Measurements from ENCODE around the gene MRPL50.

Gene MRPL50

DNA sequence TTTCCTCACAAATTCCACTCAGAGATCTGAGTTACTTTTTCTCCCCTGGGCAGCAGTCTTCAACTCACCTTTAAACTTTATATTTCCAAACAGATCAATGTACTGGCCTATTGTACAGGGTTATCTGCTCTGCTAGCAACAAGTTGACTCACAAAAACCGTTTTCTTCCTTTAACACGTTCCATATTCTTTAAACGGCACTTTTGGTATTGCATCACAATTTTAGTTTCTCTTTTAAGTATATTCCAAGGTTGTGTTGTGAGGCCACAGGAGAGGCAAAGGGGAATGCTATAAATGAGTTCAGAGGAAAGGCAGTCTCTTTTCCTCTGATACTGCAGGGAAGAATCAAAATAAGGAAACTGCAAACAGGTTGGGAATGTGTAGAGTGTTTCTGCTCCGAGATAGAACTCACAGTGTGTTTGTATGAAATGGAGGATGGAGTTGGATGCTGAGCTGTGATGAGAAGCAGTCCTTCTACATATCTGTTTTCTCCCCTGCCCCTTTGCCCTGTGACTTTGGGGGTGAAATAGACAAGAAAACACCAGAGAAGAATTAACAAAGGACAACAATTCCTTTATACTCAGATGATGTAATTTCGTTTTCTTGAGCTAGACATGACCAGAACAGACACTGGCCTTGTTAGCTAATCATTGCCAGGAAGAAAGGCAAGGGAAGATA is 47.1 kb upstream of the MRPL50 start:
- no peak overlapping the region for H3K27ac ChIP-seq (ENCODE audit: extremely low read depth, low read depth, low read length)
- H3K4me3 ChIP-seq (ENCODE audit: low read depth, low read length) = no peak overlapping the region
- TF ChIP-seq ZNF175 (tag by site-specific recombination; IDR thresholded peaks at IDR 0.05) (no peak), ZNF660 (tag by site-specific recombination; IDR thresholded peaks at IDR 0.05) (no peak)
- no peaks in the 10 kb centered on the region for H3K9me3 ChIP-seq (ENCODE audit: control insufficient read depth, insufficient read depth, low read depth, low read length)
- no peaks in the 10 kb centered on the region for H3K36me3 ChIP-seq (ENCODE audit: control insufficient read depth in 2 of 2, insufficient read depth in 1 of 2, low read length in 2 of 2)
- CTCF ChIA-PET = interaction anchor here (0.7 to 2.5 kb wide), 6 partner anchors 9 to 189 kb away, joined by 3 to 13 read pairs (median 3); partner anchors contain the start of gene RNF20
- H3K4me1 ChIP-seq (ENCODE audit: control insufficient read depth, insufficient read depth, low read length) = no peaks in the 10 kb centered on the region
- POLR2A ChIA-PET = no interaction called here

- no peak overlapping the region for H3K4me3 ChIP-seq (ENCODE audit: low read depth, low read length)
Observed at GRCh38 chr9:101443364-101443771, 45.0 kb upstream of the MRPL50 start.

GRCh38 chr9:101442736-101443135 is 44.3 kb upstream of the MRPL50 start:
- Histone ChIP-seq H3K4me1 (ENCODE audit: control insufficient read depth, insufficient read depth, low read length) (no peaks in the 10 kb centered on the region), H3K36me3 (ENCODE audit: control insufficient read depth in 2 of 2, insufficient read depth in 1 of 2, low read length in 2 of 2) (no peaks in the 10 kb centered on the region), H3K27ac (ENCODE audit: extremely low read depth, low read depth, low read length) (no peak overlapping the region), H3K4me3 (ENCODE audit: low read depth, low read length) (no peak overlapping the region), H3K9me3 (ENCODE audit: control insufficient read depth, insufficient read depth, low read depth, low read length) (no peaks in the 10 kb centered on the region)
- TF ChIP-seq ZNF626 (tag by site-specific recombination; IDR thresholded peaks at IDR 0.05) = no peak
- ChIA-PET CTCF (interaction anchor here (0.7 kb wide), 2 partner anchors 199 to 1250 kb away, joined by 3 read pairs; no protein-coding TSS in a partner anchor), POLR2A (no interaction called here)

More at GRCh38 chr9:101443364-101443771, 45.0 kb upstream of the MRPL50 start:
- Histone ChIP-seq H3K27ac (ENCODE audit: extremely low read depth, low read depth, low read length) (no peak overlapping the region), H3K36me3 (ENCODE audit: control insufficient read depth in 2 of 2, insufficient read depth in 1 of 2, low read length in 2 of 2) (no peaks in the 10 kb centered on the region), H3K4me1 (ENCODE audit: control insufficient read depth, insufficient read depth, low read length) (no peaks in the 10 kb centered on the region), H3K9me3 (ENCODE audit: control insufficient read depth, insufficient read depth, low read depth, low read length) (no peaks in the 10 kb centered on the region)
- POLR2A ChIA-PET = no interaction called here
- CTCF ChIA-PET = interaction anchor here (0.7 kb wide), 2 partner anchors 29 to 1251 kb away, joined by 3 read pairs; no protein-coding TSS in a partner anchor
- TF ChIP-seq ZNF544 (tag by site-specific recombination; IDR thresholded peaks at IDR 0.05) (no peak), ZNF701 (tag by site-specific recombination; IDR thresholded peaks at IDR 0.05) (no peak), ZIC2 (tag by site-specific recombination; IDR thresholded peaks at IDR 0.05) (no peak), ZNF639 (tag by site-specific recombination; IDR thresholded peaks at IDR 0.05) (no peak), ZNF555 (tag by site-specific recombination; conservative IDR thresholded peaks at IDR 0.05) (no peak), ZNF561 (tag by site-specific recombination; IDR thresholded peaks at IDR 0.05; ENCODE audit: borderline replicate concordance) (no peak), ZNF335 (tag by site-specific recombination; conservative IDR thresholded peaks at IDR 0.05) (no peak), PRDM1 (tag by site-specific recombination; IDR thresholded peaks at IDR 0.05) (no peak), GLIS2 (tag by site-specific recombination; IDR thresholded peaks at IDR 0.05) (no peak), ZNF292 (tag by site-specific recombination; IDR thresholded peaks at IDR 0.05; ENCODE audit: borderline replicate concordance, low read depth) (no peak), OSR2 (tag by site-specific recombination; IDR thresholded peaks at IDR 0.05) (no peak), ZNF280D (tag by site-specific recombination; IDR thresholded peaks at IDR 0.05) (no peak), IKZF3 (tag by site-specific recombination; IDR thresholded peaks at IDR 0.05) (no peak), ZSCAN23 (tag by site-specific recombination; IDR thresholded peaks at IDR 0.05) (no peak), ZNF341 (tag by site-specific recombination; IDR thresholded peaks at IDR 0.05; ENCODE audit: low read depth) (no peak)

All from HEK293 (cell line).